GM12878 (cell line): ENCODE results near the gene IGSF11. TPM values are rescaled to one million over a fixed set of nuclear protein-coding genes. Genes with fewer than 3 reads are reported as not detected.

ENCODE experiments used
- ATAC-seq: fragments of 200-7000 bp; cut with Tn5 transposase; 3 replicates; pipeline ENCODE4 v1.9.1; 2020; ENCODE audit warnings: mild to moderate bottlenecking, moderate library complexity
- BruUV-seq: library from RNA; stranded (reverse); fragments of 400-500 nt; replicated peaks from 2 replicates; lab custom pipeline; 2021; lab: Mats Ljungman, UMichigan
- CTCF ChIA-PET: fragments of 300-600 bp; sonication (Branson Sonifier 250); formaldehyde crosslinking; extraction: SDS; loops from one replicate; lab custom pipeline; 2021; ENCODE audit warnings: inconsistent platforms; lab: Yijun Ruan, JAX
- POLR2A ChIA-PET: fragments of 350-600 bp; formaldehyde crosslinking; extraction: SDS; loops from one replicate; lab custom pipeline; 2021; ENCODE audit warnings: inconsistent platforms; lab: Charles Lee
- RAD21 ChIA-PET: fragments of 300-600 bp; sonication (Branson Sonifier 250); formaldehyde crosslinking; loops from one replicate; lab custom pipeline; 2023; ENCODE audit warnings: antibody characterized with exemption; ENCODE audit not compliant: unreplicated experiment; lab: Charles Lee
- SMC1A ChIA-PET: fragments of 300-600 bp; sonication (Branson Sonifier 250); formaldehyde crosslinking; loops from one replicate; lab custom pipeline; 2023; ENCODE audit not compliant: unreplicated experiment, uncharacterized antibody; lab: Charles Lee
- DNase-seq: peaks from one replicate; pipeline ENCODE4 v3.0.0-alpha.2; 2011; ENCODE audit warnings: low read depth, low spot score
- FAIRE-seq: peaks from 3 replicates; lab custom pipeline; 2011; peaks lifted over from hg19 to GRCh38; lab: Jason Lieb, UNC
- H2AFZ ChIP-seq: 2 replicates; pipeline ENCODE4 v1.6.0; 2011; ENCODE audit warnings: low read depth, low read length, control low read depth; ENCODE audit not compliant: control insufficient read depth
- H3K27ac ChIP-seq: 2 replicates; pipeline ENCODE4 v1.5.1; 2011; ENCODE audit warnings: control low read depth; ENCODE audit not compliant: control insufficient read depth, insufficient read depth
- H3K27me3 ChIP-seq, 2 experiments: replicated peaks in 1 of 2; 2 replicates each; pipeline versions ENCODE4 v1.6.0 to v1.6.1; 2011; ENCODE audit warnings: low read length in 1 of 2; ENCODE audit not compliant: control insufficient read depth in 2 of 2, insufficient read depth in 2 of 2
- H3K36me3 ChIP-seq, 2 experiments: 2 replicates each; pipeline ENCODE4 v1.5.1; 2011; ENCODE audit warnings: low read length in 1 of 2; ENCODE audit not compliant: control insufficient read depth in 2 of 2, insufficient read depth in 2 of 2
- H3K4me1 ChIP-seq: 2 replicates; pipeline ENCODE4 v1.6.1; 2011; ENCODE audit warnings: mild to moderate bottlenecking, low read length, moderate library complexity, mixed read lengths; ENCODE audit not compliant: control insufficient read depth, insufficient read depth
- H3K4me2 ChIP-seq: 2 replicates; pipeline ENCODE4 v1.6.0; 2011; ENCODE audit warnings: control low read depth; ENCODE audit not compliant: control insufficient read depth, insufficient read depth
- H3K4me3 ChIP-seq: fragments of 200-600 bp; sonication (generic); 2 replicates; pipeline ENCODE4 v1.5.1; 2016
- H3K79me2 ChIP-seq: 2 replicates; pipeline ENCODE4 v1.6.0; 2011; ENCODE audit warnings: low read length; ENCODE audit not compliant: control insufficient read depth, insufficient read depth
- H3K9ac ChIP-seq: 2 replicates; pipeline ENCODE4 v1.8.0; 2011; ENCODE audit warnings: low read length, control low read depth, mixed read lengths; ENCODE audit not compliant: control insufficient read depth, insufficient read depth
- H3K9me3 ChIP-seq: replicated peaks from 3 replicates; pipeline ENCODE4 v1.5.1; 2011; ENCODE audit warnings: mild to moderate bottlenecking, low read length; ENCODE audit not compliant: control insufficient read depth, insufficient read depth
- H4K20me1 ChIP-seq: 2 replicates; pipeline ENCODE4 v1.6.0; 2011; ENCODE audit not compliant: control insufficient read depth, insufficient read depth
- CEBPZ ChIP-seq: fragments of 150-350 bp; IDR thresholded peaks from 2 replicates; pipeline ENCODE4 v1.6.1; 2016; ENCODE audit warnings: low read depth, low read length
- E2F4 ChIP-seq: IDR thresholded peaks from 2 replicates; pipeline ENCODE4 v1.6.1; 2012; ENCODE audit warnings: low read depth, low read length, improper control_type of control experiment
- MXI1 ChIP-seq: fragments of 150-350 bp; IDR thresholded peaks from 2 replicates; pipeline ENCODE4 v1.6.1; 2011; ENCODE audit warnings: low read depth, mild to moderate bottlenecking, inconsistent platforms, low read length, improper control_type of control experiment
- PML ChIP-seq: IDR thresholded peaks from 2 replicates; pipeline ENCODE4 v1.6.1; 2012; ENCODE audit warnings: low read length, inconsistent platforms
- RBBP5 ChIP-seq: fragments of 200-600 bp; sonication (generic); conservative IDR thresholded peaks from 2 replicates; pipeline ENCODE4 v1.6.1; 2016
- ZNF274 ChIP-seq: IDR thresholded peaks from one replicate; pipeline ENCODE4 v1.8.0; 2011; ENCODE audit not compliant: insufficient read length, insufficient read depth
- WGBS: methylation state at CpG from one replicate; pipeline ENCODE4 v1.1.6; 2016; ENCODE audit warnings: low lambda C conversion rate; ENCODE audit not compliant: insufficient replicate concordance, insufficient coverage; ENCODE audit errors: missing lambda C conversion rate; 5-methylcytosine and 5-hydroxymethylcytosine counted together
- in situ Hi-C: fragments of 300-500 bp; cut with MboI; formaldehyde crosslinking; loops from 9 replicates; pipeline ENCODE4 v1.14.3; 2018; ENCODE audit warnings: mixed read lengths
- intact Hi-C: fragments of 100-400 bp; cut with micrococcal nuclease; formaldehyde crosslinking; loops from one replicate; pipeline ENCODE4 v1.14.2; 2022; ENCODE audit not compliant: unreplicated experiment
- polyA plus RNA-seq, 11 experiments: library from polyadenylated mRNA; depleted of rRNA in 4 of 11; unstranded in 6 of 11; stranded (reverse) in 5 of 11; fragments of >200 nt; fragmentation: Nextera tagmentation in 4 of 11; fragmentation: Illumina TruSeq in 1 of 11; extraction: Ambion mirVana in 4 of 11; extraction: Trizol in 1 of 11; gene quantifications; 1 replicate in 1 of 11; 2 replicates in 10 of 11; pipeline versions ENCODE4 v1.2.1 to v1.2.3, GENCODE V29; 2011 to 2016; ENCODE audit warnings: inconsistent platforms in 2 of 11, missing spikeins in 2 of 11, low read depth in 1 of 11
- total RNA-seq, 4 experiments: library from RNA; depleted of rRNA in 3 of 4; stranded (reverse); fragments of >200 nt in 3 of 4; fragmentation: Illumina TruSeq in 1 of 4; extraction: Trizol in 1 of 4; gene quantifications; 2 replicates each; pipeline versions ENCODE4 v1.2.1 to v1.2.3, GENCODE V29; 2013 to 2021

Gene IGSF11
- total and polyA plus RNA-seq, 10 of the 15 experiments (the other 5 are each of a cell fraction or from before 2014, with no cell fraction given): 0.03 TPM; not detected in 9

- no peak for TF ChIP-seq PML
Measured at GRCh38 chr3:118951089-118951488, 83.6 kb downstream of the IGSF11 start (continued).

- Histone ChIP-seq H3K4me1 (no peaks in the 10 kb centered on the region), H3K79me2 (no peaks in the 10 kb centered on the region), H3K36me3 (no peaks in the 10 kb centered on the region), H3K9ac (no peak overlapping the region), H3K9me3 (no peaks in the 10 kb centered on the region), H3K27me3 (no peaks in the 10 kb centered on the region), H4K20me1 (no peaks in the 10 kb centered on the region), H2AFZ (no peak overlapping the region), H3K4me3 (no peak overlapping the region), H3K4me2 (no peak overlapping the region), H3K27ac (no peak overlapping the region)
- CTCF ChIA-PET: interaction anchor here (1.2 kb wide), 1 partner anchor 86 kb away, joined by 3 read pairs; the partner anchor contains the start of gene IGSF11
- TF ChIP-seq ZNF274: no peak
- no peak for TF ChIP-seq RBBP5
- TF ChIP-seq E2F4: no peak
- TF ChIP-seq CEBPZ: no peak
- TF ChIP-seq MXI1: no peak
- SMC1A ChIA-PET: interaction anchor here (0.6 kb wide), 2 partner anchors 265 to 1031 kb away, joined by 3 read pairs; no protein-coding TSS in a partner anchor
- DNase-seq (no peak), FAIRE-seq (no peak), ATAC-seq (no peak)
- 37% methylated on average over 1 of the region's 1 CpG for WGBS
- POLR2A ChIA-PET: interaction anchor here (0.7 kb wide), 1 partner anchor 76 kb away, joined by 3 read pairs; no protein-coding TSS in a partner anchor
- intact Hi-C loops (no loop called here), in situ Hi-C loops (no loop called here)
- RAD21 ChIA-PET: interaction anchor here (0.7 kb wide), 1 partner anchor 279 kb away, joined by 3 read pairs; no protein-coding TSS in a partner anchor
- BruUV-seq: no TSS peak
Measured at GRCh38 chr3:118949113-118949760, 85.4 kb downstream of the IGSF11 start.
